ENCODE data around the gene ADCY2. TPM values are rescaled to one million over a fixed set of nuclear protein-coding genes. Genes with fewer than 3 reads are reported as not detected.
A peak's percentile ranks its signal among the peaks of the same experiment; 100 is the strongest.

The ADCY2 gene
- total and polyA plus RNA-seq, 9 of the 15 experiments (the other 6 are each of a cell fraction or from before 2014, with no cell fraction given) = 0.01 to 0.15 (median 0.03) TPM; not detected in 5

DNA sequence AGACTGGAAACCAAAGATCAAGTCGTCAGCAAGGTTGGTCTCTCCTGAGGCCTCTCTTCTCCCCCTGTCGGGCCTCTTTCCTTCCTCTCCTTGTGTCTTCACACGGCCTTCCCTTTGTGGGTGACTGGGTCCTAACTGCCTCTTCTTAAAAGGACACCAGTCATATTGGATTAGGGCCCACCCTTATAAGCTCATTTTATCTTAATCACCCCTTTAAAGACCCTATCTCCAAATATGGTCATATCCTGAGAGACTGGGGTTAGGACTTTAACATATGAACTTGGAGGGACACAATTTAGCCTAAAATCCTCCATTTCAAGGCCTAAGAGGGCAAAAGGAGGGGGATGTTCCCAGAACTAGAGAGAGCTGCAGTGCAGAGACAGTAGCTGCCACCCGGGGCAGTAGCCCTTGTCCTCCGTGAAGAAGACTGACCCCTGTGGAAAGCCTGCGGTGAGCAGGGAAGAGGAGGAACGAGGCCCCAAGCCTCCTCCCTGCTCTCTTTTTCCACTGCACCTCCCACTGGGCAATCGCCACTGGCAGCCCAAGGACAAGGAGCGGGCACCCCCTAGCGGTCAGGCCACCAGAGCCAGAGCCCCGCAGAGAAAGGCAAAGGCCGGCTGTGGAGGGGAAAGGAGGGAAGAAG, 420.1 kb downstream of the ADCY2 start (continued):
- TF ChIP-seq BRF2 (IDR thresholded peaks at IDR 0.05; ENCODE audit: borderline replicate concordance, insufficient read depth, insufficient read length) (no peak), STAT5A (IDR thresholded peaks at IDR 0.05; ENCODE audit: borderline replicate concordance, low read length) (no peak), RBM17 (IDR thresholded peaks at IDR 0.05; ENCODE audit: borderline replicate concordance, low read depth, low read length) (no peak), SMARCC2 (IDR thresholded peaks at IDR 0.05; ENCODE audit: low read depth) (no peak), KAT2B (IDR thresholded peaks at IDR 0.05; ENCODE audit: low read depth, low read length) (no peak), SMC3 (conservative IDR thresholded peaks at IDR 0.05; ENCODE audit: insufficient read depth, low read depth, low read length) (peak; percentile 72), ZNF830 (CRISPR knock-in tag; IDR thresholded peaks at IDR 0.05) (0 out of 2 replicates have a peak, but pooled peaks have one; percentile 30)

DNA sequence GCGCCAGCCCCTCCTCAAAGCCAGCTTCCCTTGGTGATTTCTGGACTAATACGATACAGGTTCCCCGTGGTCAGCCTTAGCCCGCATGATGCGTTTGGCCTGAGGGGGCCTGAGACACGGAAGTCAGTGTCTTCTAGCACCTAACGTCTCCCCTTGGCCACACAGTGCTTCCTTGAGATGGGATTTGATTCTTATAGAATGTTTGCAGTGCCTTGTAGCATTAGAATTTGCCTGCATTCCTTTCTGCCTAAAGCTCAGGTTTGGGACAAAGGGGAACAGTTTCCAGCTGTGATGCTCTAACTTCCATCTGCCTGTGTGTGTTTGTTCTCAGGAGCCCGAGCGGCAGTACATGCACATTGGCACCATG, 420.6 kb downstream of the ADCY2 start:
- Histone ChIP-seq H3K9me1 (ENCODE audit: control insufficient read depth, insufficient read depth, low read length) (no peaks in the 10 kb centered on the region), H3K4me2 (ENCODE audit: insufficient read depth, low read length) (no peak overlapping the region), H3K4me1 (replicated peaks in 1 of 2; ENCODE audit: control insufficient read depth in 2 of 2, insufficient read depth in 2 of 2, low read length in 2 of 2) (peaks cover 2 to 4% of the 10 kb centered on the region in 2 experiments; a peak in 1 of 5 replicates), H3K36me3 (ENCODE audit: control insufficient read depth, insufficient read depth, low read length) (no peaks in the 10 kb centered on the region), H3K9ac (ENCODE audit: insufficient read depth in 1 of 2, low read depth in 2 of 2, low read length in 2 of 2) (no peak overlapping the region), H3K27ac (ENCODE audit: extremely low read depth, low read depth, low read length) (no peak overlapping the region), H2AFZ (ENCODE audit: low read depth, low read length) (no peak overlapping the region), H4K20me1 (replicated peaks; ENCODE audit: control insufficient read depth, insufficient read depth, low read length) (no peaks in the 10 kb centered on the region), H3K9me3 (replicated peaks; ENCODE audit: control insufficient read depth, insufficient read depth, low read depth, low read length) (no peaks in the 10 kb centered on the region), H3K4me3 (no peak overlapping the region), H3K27me3 (ENCODE audit: control insufficient read depth in 2 of 2, insufficient read depth in 2 of 2, low read length in 2 of 2) (peaks cover 18 to 42% of the 10 kb centered on the region in 2 experiments), H3K79me2 (ENCODE audit: control insufficient read depth, insufficient read depth, low read length) (no peaks in the 10 kb centered on the region)
- no peak for DNase-seq (ENCODE audit: extremely low read depth in 1 of 4, low spot score in 3 of 4)
- in situ Hi-C loops (cut with MboI) (no loop called here), intact Hi-C loops (cut with micrococcal nuclease) (loop anchor here (1.0 to 5.0 kb wide), 4 partner anchors 41 to 1049 kb away; no protein-coding TSS in a partner anchor)
- FAIRE-seq = no peak
- 23% methylated on average over 9 of the region's 9 CpGs for WGBS (ENCODE audit: insufficient coverage, low coverage, missing lambda C conversion rate)
- BruUV-seq (replicated peaks) = no TSS peak
- ATAC-seq = peak; percentile 29
- ChIA-PET CTCF (ENCODE audit: low intra/inter-chr PET ratio) (interaction anchor here (2.1 kb wide), 1 partner anchor 555 kb away, joined by 7 read pairs; no protein-coding TSS in a partner anchor), POLR2A (interaction anchor here (0.7 kb wide), 1 partner anchor 881 kb away, joined by 3 read pairs; no protein-coding TSS in a partner anchor)
- TF ChIP-seq, protein P1, sequence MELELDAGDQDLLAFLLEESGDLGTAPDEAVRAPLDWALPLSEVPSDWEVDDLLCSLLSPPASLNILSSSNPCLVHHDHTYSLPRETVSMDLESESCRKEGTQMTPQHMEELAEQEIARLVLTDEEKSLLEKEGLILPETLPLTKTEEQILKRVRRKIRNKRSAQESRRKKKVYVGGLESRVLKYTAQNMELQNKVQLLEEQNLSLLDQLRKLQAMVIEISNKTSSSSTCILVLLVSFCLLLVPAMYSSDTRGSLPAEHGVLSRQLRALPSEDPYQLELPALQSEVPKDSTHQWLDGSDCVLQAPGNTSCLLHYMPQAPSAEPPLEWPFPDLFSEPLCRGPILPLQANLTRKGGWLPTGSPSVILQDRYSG (tag; conservative IDR thresholded peaks at IDR 0.05; ENCODE audit: low read depth) = no peak
- TF ChIP-seq SMARCC2 (IDR thresholded peaks at IDR 0.05; ENCODE audit: low read depth) = no peak
- no peak for TF ChIP-seq ZNF253 (CRISPR knock-in tag; conservative IDR thresholded peaks at IDR 0.05)
- no peak for TF ChIP-seq NFXL1 (CRISPR knock-in tag; IDR thresholded peaks at IDR 0.05)
- no peak for TF ChIP-seq ZNF507 (tag; conservative IDR thresholded peaks at IDR 0.05)
- TF ChIP-seq RBM17 (IDR thresholded peaks at IDR 0.05; ENCODE audit: borderline replicate concordance, low read depth, low read length) = no peak
- TF ChIP-seq SAP30 (IDR thresholded peaks at IDR 0.05; ENCODE audit: borderline replicate concordance, insufficient read depth, low read depth, low read length, poor library complexity, severe bottlenecking) = no peak
- no peak for TF ChIP-seq CBX8 (IDR thresholded peaks at IDR 0.05; ENCODE audit: borderline replicate concordance, extremely low read depth, low read depth, low read length, poor library complexity, severe bottlenecking)
- no peak for TF ChIP-seq ZNF12 (CRISPR knock-in tag; IDR thresholded peaks at IDR 0.05)
- no peak for TF ChIP-seq POLR2H (tag; IDR thresholded peaks at IDR 0.05; ENCODE audit: low read depth)
- no peak for TF ChIP-seq BCOR (IDR thresholded peaks at IDR 0.05)
- no peak for TF ChIP-seq SIN3B (IDR thresholded peaks at IDR 0.05; ENCODE audit: low read depth)
- TF ChIP-seq, protein P2, sequence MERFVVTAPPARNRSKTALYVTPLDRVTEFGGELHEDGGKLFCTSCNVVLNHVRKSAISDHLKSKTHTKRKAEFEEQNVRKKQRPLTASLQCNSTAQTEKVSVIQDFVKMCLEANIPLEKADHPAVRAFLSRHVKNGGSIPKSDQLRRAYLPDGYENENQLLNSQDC (CRISPR knock-in tag; IDR thresholded peaks at IDR 0.05) = no peak

All from K562 (cell line).